Measurements from ENCODE around the gene SH3BP4. TPM values are rescaled to one million over a fixed set of nuclear protein-coding genes. Genes with fewer than 3 reads are reported as not detected.

The SH3BP4 gene
- total and polyA plus RNA-seq, 2 of the 13 experiments (the other 11 are each of a cell fraction or from before 2014, with no cell fraction given): 34.6 to 99.1 TPM

DNA sequence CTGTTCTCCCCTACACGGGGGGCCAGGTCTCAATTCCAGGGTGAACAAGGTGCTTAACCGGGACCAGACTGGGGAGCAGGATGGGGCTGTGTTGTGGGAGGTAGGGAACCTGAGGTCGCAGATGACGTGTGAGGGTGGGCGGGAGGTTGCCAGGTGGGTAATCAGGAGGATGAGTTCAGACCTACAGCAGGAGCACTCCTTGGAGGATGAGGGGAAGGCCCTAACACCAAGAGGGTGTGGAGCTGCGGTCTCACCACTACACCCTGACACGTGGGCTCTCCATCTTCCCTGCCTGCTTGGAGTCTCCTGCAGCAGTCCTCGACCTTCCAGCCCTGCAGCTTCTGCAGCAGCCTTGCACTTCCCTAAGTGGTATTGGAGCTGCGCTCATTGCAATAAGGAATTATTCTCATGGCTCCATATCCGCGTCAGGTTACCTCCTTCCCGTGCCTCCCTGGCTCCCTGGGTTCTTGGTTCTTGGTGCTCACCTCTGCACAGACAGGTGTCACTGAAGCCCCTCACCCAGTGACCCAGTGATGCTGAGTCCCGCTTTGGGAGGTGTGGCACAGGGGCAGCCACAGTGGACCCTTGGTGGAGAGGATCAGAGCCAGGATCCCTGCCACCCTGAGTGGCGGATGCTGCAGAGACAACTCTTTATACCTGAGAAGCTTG lies 15.5 kb downstream of the SH3BP4 start:
- ChIA-PET POLR2A (interaction anchor here (1.0 to 1.1 kb wide), 2 partner anchors 8 to 14 kb away, joined by 3 to 4 read pairs; no protein-coding TSS in a partner anchor), CTCF (ENCODE audit: low intra/inter-chr PET ratio, low total read pairs) (no interaction called here)
- Histone ChIP-seq H3K4me3 (replicated peaks in 1 of 3; ENCODE audit: insufficient read depth in 1 of 3, low read depth in 2 of 3, low read length in 3 of 3) (no peak overlapping the region), H3K79me2 (ENCODE audit: insufficient read depth, low read length) (peaks cover 98% of the 10 kb centered on the region), H3K27me3 (ENCODE audit: control insufficient read depth in 1 of 2, insufficient read depth in 2 of 2, low read length in 2 of 2) (no peaks in the 10 kb centered on the region), H3K9ac (ENCODE audit: insufficient read depth, low read depth, low read length) (no peak overlapping the region), H4K20me1 (ENCODE audit: insufficient read depth, low read length) (peaks cover 96% of the 10 kb centered on the region), H3K9me3 (ENCODE audit: low read length) (no peaks in the 10 kb centered on the region), H2AFZ (ENCODE audit: low read length) (no peak overlapping the region), H3K36me3 (replicated peaks in 1 of 2; ENCODE audit: control insufficient read depth in 1 of 2, insufficient read depth in 2 of 2, low read length in 2 of 2) (peaks cover 10 to 50% of the 10 kb centered on the region in 2 experiments; a peak in 4 of 5 replicates), H3K4me2 (ENCODE audit: low read depth, low read length) (no peak overlapping the region), H3K27ac (ENCODE audit: extremely low read length, insufficient read depth, low read length) (no peak overlapping the region), H3K4me1 (ENCODE audit: insufficient read depth, low read length) (peaks cover 61% of the 10 kb centered on the region)
- ATAC-seq (no peak), FAIRE-seq (no peak), DNase-seq (ENCODE audit: low spot score) (no peak)
- WGBS (ENCODE audit: low lambda C conversion rate): 93% methylated on average over 13 of the region's 14 CpGs
- intact Hi-C loops (cut with micrococcal nuclease; ENCODE audit: unreplicated experiment) (no loop called here), in situ Hi-C loops (cut with HindIII; ENCODE audit: extremely low pct_ligation_motif_present, low pct_unique_long_range_greater_than_20kb) (no loop called here)
- TF ChIP-seq SALL1 (CRISPR knock-in tag; IDR thresholded peaks at IDR 0.05): no peak
- TF ChIP-seq AGO2 (optimal IDR thresholded peaks at IDR 0.05; ENCODE audit: low read depth, low read length): peak; percentile 58
- no peak for TF ChIP-seq SP4 (CRISPR knock-in tag; IDR thresholded peaks at IDR 0.05)
- TF ChIP-seq, protein P1, sequence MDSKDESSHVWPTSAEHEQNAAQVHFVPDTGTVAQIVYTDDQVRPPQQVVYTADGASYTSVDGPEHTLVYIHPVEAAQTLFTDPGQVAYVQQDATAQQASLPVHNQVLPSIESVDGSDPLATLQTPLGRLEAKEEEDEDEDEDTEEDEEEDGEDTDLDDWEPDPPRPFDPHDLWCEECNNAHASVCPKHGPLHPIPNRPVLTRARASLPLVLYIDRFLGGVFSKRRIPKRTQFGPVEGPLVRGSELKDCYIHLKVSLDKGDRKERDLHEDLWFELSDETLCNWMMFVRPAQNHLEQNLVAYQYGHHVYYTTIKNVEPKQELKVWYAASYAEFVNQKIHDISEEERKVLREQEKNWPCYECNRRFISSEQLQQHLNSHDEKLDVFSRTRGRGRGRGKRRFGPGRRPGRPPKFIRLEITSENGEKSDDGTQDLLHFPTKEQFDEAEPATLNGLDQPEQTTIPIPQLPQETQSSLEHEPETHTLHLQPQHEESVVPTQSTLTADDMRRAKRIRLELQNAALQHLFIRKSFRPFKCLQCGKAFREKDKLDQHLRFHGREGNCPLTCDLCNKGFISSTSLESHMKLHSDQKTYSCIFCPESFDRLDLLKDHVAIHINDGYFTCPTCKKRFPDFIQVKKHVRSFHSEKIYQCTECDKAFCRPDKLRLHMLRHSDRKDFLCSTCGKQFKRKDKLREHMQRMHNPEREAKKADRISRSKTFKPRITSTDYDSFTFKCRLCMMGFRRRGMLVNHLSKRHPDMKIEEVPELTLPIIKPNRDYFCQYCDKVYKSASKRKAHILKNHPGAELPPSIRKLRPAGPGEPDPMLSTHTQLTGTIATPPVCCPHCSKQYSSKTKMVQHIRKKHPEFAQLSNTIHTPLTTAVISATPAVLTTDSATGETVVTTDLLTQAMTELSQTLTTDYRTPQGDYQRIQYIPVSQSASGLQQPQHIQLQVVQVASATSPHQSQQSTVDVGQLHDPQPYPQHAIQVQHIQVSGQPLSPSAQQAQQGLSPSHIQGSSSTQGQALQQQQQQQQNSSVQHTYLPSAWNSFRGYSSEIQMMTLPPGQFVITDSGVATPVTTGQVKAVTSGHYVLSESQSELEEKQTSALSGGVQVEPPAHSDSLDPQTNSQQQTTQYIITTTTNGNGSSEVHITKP (CRISPR knock-in tag; IDR thresholded peaks at IDR 0.05; ENCODE audit: low read depth): no peak
- no peak for TF ChIP-seq ZBTB20 (CRISPR knock-in tag; IDR thresholded peaks at IDR 0.05; ENCODE audit: borderline replicate concordance, low read depth)
- TF ChIP-seq, protein P2, sequence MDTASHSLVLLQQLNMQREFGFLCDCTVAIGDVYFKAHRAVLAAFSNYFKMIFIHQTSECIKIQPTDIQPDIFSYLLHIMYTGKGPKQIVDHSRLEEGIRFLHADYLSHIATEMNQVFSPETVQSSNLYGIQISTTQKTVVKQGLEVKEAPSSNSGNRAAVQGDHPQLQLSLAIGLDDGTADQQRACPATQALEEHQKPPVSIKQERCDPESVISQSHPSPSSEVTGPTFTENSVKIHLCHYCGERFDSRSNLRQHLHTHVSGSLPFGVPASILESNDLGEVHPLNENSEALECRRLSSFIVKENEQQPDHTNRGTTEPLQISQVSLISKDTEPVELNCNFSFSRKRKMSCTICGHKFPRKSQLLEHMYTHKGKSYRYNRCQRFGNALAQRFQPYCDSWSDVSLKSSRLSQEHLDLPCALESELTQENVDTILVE (CRISPR knock-in tag; IDR thresholded peaks at IDR 0.05): no peak
- no peak for TF ChIP-seq ZNF441 (CRISPR knock-in tag; IDR thresholded peaks at IDR 0.05; ENCODE audit: borderline replicate concordance)
- no peak for TF ChIP-seq CBX2 (IDR thresholded peaks at IDR 0.05; ENCODE audit: low read depth, low read length)
- TF ChIP-seq CBX2 (CRISPR knock-in tag; IDR thresholded peaks at IDR 0.05; ENCODE audit: low read depth): no peak
- peak; percentile 60 for TF ChIP-seq ZNF263 (CRISPR knock-in tag; IDR thresholded peaks at IDR 0.05)
- TF ChIP-seq ZNF788 (CRISPR knock-in tag; IDR thresholded peaks at IDR 0.05; ENCODE audit: borderline replicate concordance): no peak
- no peak for TF ChIP-seq SP2 (CRISPR knock-in tag; IDR thresholded peaks at IDR 0.05)
- no peak for TF ChIP-seq ZNF205 (CRISPR knock-in tag; IDR thresholded peaks at IDR 0.05)
- no peak for TF ChIP-seq SMARCE1 (IDR thresholded peaks at IDR 0.05; ENCODE audit: borderline replicate concordance)
- no peak for TF ChIP-seq NFIC (IDR thresholded peaks at IDR 0.05; ENCODE audit: low read length)
- TF ChIP-seq TP53 (CRISPR knock-in tag; conservative IDR thresholded peaks at IDR 0.05): no peak
- no peak for TF ChIP-seq PLSCR1 (CRISPR knock-in tag; IDR thresholded peaks at IDR 0.05; ENCODE audit: borderline replicate concordance)
- no TSS peak for BruUV-seq (replicated peaks)

Data from HepG2 (cell line).